Stimulated activated CD8-positive, alpha-beta memory T cell treated with anti-CD3 and anti-CD28 coated beads, Interleukin-7, amount 100 ng/mL, for 1 hour (primary cell): Measurements from ENCODE around the gene EDNRA.
"Not testable (repeated sequence)": the region's sequence is repeated elsewhere in the genome, so short reads cannot be mapped to it uniquely, and the experiment has no call there.

Experiments
- DNase-seq, 2 donors: peaks; one replicate each; pipeline ENCODE4 v3.0.0-alpha.2; 2020; ENCODE audit warnings: low read depth in 2 of 2

EDNRA gene

GRCh38 chr4:147480891-147481576 lies at the start of gene EDNRA:
Gene EDNRA, plus strand, starts transcription at chr4:147481097. Its CDS starts 4,585 bp downstream, at chr4:147485682.
- no peak for DNase-seq

GRCh38 chr4:147434370-147434769 lies 46.5 kb upstream of the EDNRA start:
- not testable (repeated sequence) for DNase-seq

DNA sequence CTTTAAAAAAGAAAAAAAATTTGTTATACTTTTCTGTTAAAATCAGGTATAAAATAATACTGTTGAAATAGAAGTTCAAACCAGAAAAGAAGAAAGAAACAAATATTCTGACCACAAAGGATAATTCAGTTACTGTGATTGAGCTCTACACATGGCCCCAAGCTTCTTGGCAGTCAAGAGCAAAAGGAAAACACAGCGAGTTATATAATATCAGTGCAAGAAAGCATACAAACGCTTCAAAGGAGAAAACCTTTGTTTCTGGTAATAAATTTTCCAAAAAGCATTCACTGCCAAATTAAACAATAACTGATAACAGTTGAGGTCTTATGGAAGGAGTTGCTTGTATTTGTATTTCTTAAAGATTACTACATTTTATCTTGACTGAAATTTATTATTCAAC lies 40.5 kb upstream of the EDNRA start:
- no peak for DNase-seq

GRCh38 chr4:147447786-147448185 lies 33.1 kb upstream of the EDNRA start:
- no peak for DNase-seq

- DNase-seq = no peak
These were observed 27.2 kb upstream of the EDNRA start for GRCh38 chr4:147453561-147454141.

GRCh38 chr4:147456706-147457105 lies 24.2 kb upstream of the EDNRA start:
- no peak for DNase-seq

DNA sequence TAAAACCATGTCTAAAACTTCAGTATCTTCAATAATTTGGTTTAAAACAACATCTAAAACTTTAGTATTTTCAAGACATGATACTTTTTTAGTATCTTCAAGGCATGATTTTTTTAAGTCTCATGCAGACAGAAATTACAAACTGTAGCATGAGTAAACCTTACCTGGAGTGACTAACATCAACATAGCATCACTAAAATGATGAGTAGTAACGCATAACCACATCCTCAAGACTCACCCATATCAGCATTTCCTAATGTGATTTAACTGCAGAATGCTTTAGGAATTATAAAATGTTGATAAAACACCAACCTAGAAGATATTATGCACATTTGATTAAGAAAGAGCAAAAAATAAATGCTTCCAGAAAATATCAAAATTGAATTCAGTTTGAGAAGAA lies 19.7 kb upstream of the EDNRA start:
- DNase-seq = no peak

- DNase-seq = no peak
These were observed 17.8 kb upstream of the EDNRA start for GRCh38 chr4:147463065-147463464.

GRCh38 chr4:147465461-147465860 lies 15.4 kb upstream of the EDNRA start:
- DNase-seq = no peak

- no peak for DNase-seq
These were observed 3.5 kb upstream of the EDNRA start for GRCh38 chr4:147477439-147477838.

DNA sequence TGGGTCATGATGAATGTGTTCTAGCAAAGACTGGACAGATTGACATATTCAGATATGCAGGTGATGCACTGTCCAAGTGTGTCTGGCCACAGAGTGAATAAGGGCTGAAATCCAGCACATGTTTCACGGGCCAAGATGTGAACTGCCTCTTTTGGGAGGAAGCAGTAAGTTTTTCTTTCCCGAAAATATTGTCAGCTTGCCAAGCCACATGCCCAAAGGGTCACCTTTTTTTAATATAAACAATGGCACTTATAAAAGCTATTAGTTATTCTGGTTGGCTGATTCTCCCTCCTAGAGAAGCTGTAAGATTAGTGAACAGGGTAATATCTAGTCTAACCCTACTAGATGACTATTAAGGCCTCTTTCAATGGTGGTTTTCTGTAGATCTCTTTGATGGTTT lies 1.5 kb upstream of the EDNRA start:
- no peak for DNase-seq

DNA sequence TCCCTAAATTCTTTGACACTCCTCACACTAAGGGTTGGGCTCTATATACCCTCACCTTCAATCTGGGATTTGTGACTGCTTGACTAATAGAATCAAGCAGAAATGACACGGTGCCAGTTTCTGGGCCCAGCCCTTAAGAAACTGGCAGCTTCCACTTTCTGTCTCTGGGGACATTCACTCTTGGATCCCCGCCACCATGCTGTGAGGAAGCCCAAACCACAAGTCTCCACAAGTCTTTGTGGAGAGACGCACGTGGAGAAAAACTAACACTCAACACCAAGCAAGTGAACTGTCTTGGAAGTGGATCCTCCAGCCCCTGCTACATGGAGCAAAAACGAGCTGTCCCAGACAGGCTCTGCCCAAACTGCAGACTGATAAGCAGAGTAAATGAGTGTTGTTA lies 1.1 kb upstream of the EDNRA start:
- DNase-seq = no peak

GRCh38 chr4:147480502-147480890 lies 401 bp upstream of the EDNRA start:
- no peak for DNase-seq

DNA sequence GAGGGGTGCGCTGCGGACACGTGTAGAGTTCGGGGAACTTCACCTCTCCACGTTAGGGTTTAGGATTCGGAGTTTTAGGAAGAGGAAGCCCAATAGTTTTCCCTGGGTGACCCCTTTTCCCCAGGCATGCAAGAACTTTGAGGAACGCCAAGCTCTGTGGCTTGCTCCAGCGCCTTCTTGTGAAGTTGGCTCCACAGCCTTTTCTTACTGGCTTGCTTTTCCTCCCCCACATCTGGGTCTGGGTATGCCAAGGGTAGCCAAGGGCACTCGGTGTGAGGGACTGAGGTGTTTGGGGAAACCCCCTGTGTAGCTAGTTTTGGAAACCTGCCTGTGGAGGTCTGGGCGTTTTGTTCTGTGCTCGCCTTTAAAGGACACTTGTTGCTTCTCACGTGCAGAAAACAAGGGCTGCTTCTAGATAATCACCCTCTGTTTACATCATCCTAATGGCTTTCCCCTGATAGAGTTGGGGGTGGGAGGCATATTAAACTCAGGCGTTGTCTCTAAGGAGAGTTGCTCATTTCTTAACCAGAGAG lies 746 bp downstream of the EDNRA start:
- DNase-seq = no peak

GRCh38 chr4:147482281-147482680 lies 1.4 kb downstream of the EDNRA start:
- DNase-seq = no peak

DNA sequence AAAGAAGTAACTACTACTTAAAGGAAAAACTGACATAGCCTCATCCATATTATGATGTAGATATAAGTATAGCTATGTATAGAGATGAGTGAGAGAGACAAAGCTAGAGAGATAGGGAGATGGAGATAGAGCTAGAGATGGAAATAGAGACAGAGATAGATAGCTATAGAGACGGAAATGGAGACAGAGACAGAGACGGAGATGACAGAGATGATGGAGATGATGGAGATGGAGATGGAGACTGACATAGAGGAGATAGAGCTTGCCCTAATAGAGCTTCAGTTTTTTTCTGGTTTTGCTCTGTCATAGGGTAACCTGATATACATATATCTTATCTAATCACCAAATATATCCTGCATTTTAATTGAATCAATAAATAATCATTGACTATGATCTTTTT lies 4.3 kb downstream of the EDNRA start:
- DNase-seq = no peak

DNA sequence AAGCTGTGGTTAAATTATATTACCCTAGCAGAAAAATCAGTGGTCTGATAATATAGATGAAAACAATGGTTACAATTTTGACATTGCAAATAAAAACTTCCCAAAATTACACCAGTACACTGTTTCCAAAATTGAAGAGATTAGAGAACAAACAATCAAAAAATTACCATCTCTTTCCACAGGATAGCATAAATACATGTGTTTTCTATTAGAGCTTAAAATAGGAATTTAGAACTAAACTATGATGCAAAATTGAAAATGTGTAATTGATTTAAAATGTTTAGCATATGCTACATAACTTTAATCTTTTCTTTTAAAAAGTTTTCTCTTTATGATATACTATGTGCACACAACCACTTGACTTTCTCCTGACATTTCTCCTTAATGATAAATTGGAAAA lies 6.7 kb downstream of the EDNRA start:
- DNase-seq = no peak

- DNase-seq = no peak
These were observed 7.7 kb downstream of the EDNRA start for GRCh38 chr4:147488556-147488955.

- no peak for DNase-seq
These were observed 10.2 kb downstream of the EDNRA start for GRCh38 chr4:147491086-147491485.

- DNase-seq = no peak
These were observed 11.4 kb downstream of the EDNRA start for GRCh38 chr4:147492306-147492705.

DNA sequence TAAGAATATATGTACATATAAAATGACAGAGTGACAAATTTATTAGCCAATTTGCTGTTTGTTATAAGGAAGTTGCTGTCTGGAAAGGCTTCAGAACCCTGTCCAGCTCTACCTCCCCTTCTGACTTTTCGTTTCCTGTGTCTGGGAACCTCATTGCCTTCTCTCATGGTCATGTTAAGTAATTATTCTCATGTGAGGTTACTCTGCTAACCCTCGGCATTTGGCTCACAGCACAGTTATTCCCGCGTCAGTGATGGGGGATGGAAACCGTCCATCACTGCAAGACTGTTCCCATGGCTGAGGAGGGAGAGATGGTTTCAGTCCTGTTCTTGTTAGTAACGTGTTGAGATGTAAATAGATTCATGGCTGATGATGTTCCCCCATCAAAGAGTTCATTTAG lies 11.9 kb downstream of the EDNRA start:
- DNase-seq = no peak

GRCh38 chr4:147493307-147493706 lies 12.4 kb downstream of the EDNRA start:
- no peak for DNase-seq

- no peak for DNase-seq
These were observed 13.4 kb downstream of the EDNRA start for GRCh38 chr4:147494301-147494700.

- DNase-seq = no peak
These were observed 15.6 kb downstream of the EDNRA start for GRCh38 chr4:147496500-147496899.
